Jurkat, Clone E6-1 (cell line): ENCODE measurements around the gene TMEM167B. TPM values are rescaled to one million over a fixed set of nuclear protein-coding genes. Genes with fewer than 3 reads are reported as not detected.
A peak's percentile ranks its signal among the peaks of the same experiment; 100 is the strongest.
"Not testable (repeated sequence)": the region's sequence is repeated elsewhere in the genome, so short reads cannot be mapped to it uniquely, and the experiment has no call there.

Experiments used
- DNase-seq: peaks from one replicate; pipeline ENCODE4 v3.0.0-alpha.2; 2011; ENCODE audit warnings: low read depth, low spot score
- H3K4me3 ChIP-seq: 2 replicates; pipeline ENCODE4 v1.5.1; 2011; ENCODE audit warnings: mild to moderate bottlenecking, low read length, control low read depth, moderate library complexity
- polyA plus RNA-seq: library from polyadenylated mRNA; unstranded; fragments of >200 nt; gene quantifications from one replicate; pipeline ENCODE4 v1.2.1, GENCODE V29; 2012; ENCODE audit warnings: missing spikeins; ENCODE audit not compliant: insufficient read length, insufficient read depth

TMEM167B gene
- 29.1 TPM for polyA plus RNA-seq

GRCh38 chr1:109090196-109091077, at the start of gene TMEM167B:
TMEM167B (plus strand) TSS chr1:109090764; CDS start chr1:109090873, 109 bp downstream.
- DNase-seq: peak; percentile 92
- H3K4me3 ChIP-seq: peak within 1 kb of the TSS; percentile 75

- peak overlapping the region; percentile 85 for H3K4me3 ChIP-seq
- no peak for DNase-seq
Measured at GRCh38 chr1:109040989-109041620, 49.5 kb upstream of the TMEM167B start.

GRCh38 chr1:109041621-109042468, 48.7 kb upstream of the TMEM167B start, which contains the start of gene WDR47:
WDR47 (minus strand) TSS chr1:109042102; CDS start chr1:109023512, 18,590 bp downstream.
- DNase-seq: peak; percentile 94
- peak within 1 kb of the TSS; percentile 85 for H3K4me3 ChIP-seq

GRCh38 chr1:109045595-109045994, 45.0 kb upstream of the TMEM167B start:
- H3K4me3 ChIP-seq: no peak overlapping the region
- DNase-seq: no peak

- no peak for DNase-seq
- H3K4me3 ChIP-seq: no peak overlapping the region
Measured at GRCh38 chr1:109046671-109047070, 43.9 kb upstream of the TMEM167B start.

- DNase-seq: no peak
- no peak overlapping the region for H3K4me3 ChIP-seq
Measured at GRCh38 chr1:109047339-109047738, 43.2 kb upstream of the TMEM167B start.

- no peak for DNase-seq
- no peak overlapping the region for H3K4me3 ChIP-seq
Measured at GRCh38 chr1:109048335-109048734, 42.2 kb upstream of the TMEM167B start.

- no peak overlapping the region for H3K4me3 ChIP-seq
- DNase-seq: no peak
Measured at GRCh38 chr1:109050228-109050995, 40.2 kb upstream of the TMEM167B start.

GRCh38 chr1:109052145-109052544, 38.4 kb upstream of the TMEM167B start:
- DNase-seq, H3K4me3 ChIP-seq: not testable (repeated sequence)

- H3K4me3 ChIP-seq: no peak overlapping the region
- DNase-seq: no peak
Measured at GRCh38 chr1:109056064-109056463, 34.5 kb upstream of the TMEM167B start.

- DNase-seq: no peak
- H3K4me3 ChIP-seq: no peak overlapping the region
Measured at GRCh38 chr1:109059026-109059425, 31.5 kb upstream of the TMEM167B start.

- no peak overlapping the region for H3K4me3 ChIP-seq
- no peak for DNase-seq
Measured at GRCh38 chr1:109060707-109061106, 29.9 kb upstream of the TMEM167B start.

- H3K4me3 ChIP-seq: no peak overlapping the region
- no peak for DNase-seq
Measured at GRCh38 chr1:109061183-109061582, 29.4 kb upstream of the TMEM167B start.

- DNase-seq: no peak
- H3K4me3 ChIP-seq: no peak overlapping the region
Measured at GRCh38 chr1:109065137-109065536, 25.4 kb upstream of the TMEM167B start.

- no peak for DNase-seq
Measured at GRCh38 chr1:109067883-109068282, 22.7 kb upstream of the TMEM167B start.

GRCh38 chr1:109069294-109069693, 21.3 kb upstream of the TMEM167B start:
- DNase-seq: no peak
- no peak overlapping the region for H3K4me3 ChIP-seq

More at GRCh38 chr1:109067883-109068282, 22.7 kb upstream of the TMEM167B start:
- no peak overlapping the region for H3K4me3 ChIP-seq

- peak; percentile 69 for DNase-seq
Measured at GRCh38 chr1:109075531-109076490, 14.8 kb upstream of the TMEM167B start, which contains the start of gene TAF13. TAF13 (minus strand) TSS chr1:109076003; CDS start chr1:109075947, 56 bp downstream.

More at GRCh38 chr1:109075531-109076490, 14.8 kb upstream of the TMEM167B start, which contains the start of gene TAF13:
- peak within 1 kb of the TSS; percentile 99 for H3K4me3 ChIP-seq
